ENCODE results near the gene C3AR1.

- no peak for TF ChIP-seq EP300 (IDR thresholded peaks at IDR 0.05)
- peak; percentile 43 to 83 for TF ChIP-seq CTCF (IDR thresholded peaks at IDR 0.05)
Measured at GRCh38 chr12:8045952-8046944, 19.9 kb downstream of the C3AR1 start.
